ENCODE data around the gene LRRC1. TPM values are rescaled to one million over a fixed set of nuclear protein-coding genes. Genes with fewer than 3 reads are reported as not detected.

LRRC1 gene
- total and polyA plus RNA-seq, 2 of the 8 experiments (the other 6 are each of a cell fraction or from before 2014, with no cell fraction given) = 6.7 to 15.9 TPM

- H3K18ac ChIP-seq (ENCODE audit: extremely low read depth, low read length) = no peak overlapping the region
- H2BK12ac ChIP-seq (ENCODE audit: low read depth, low read length) = no peak overlapping the region
- H3K79me1 ChIP-seq (ENCODE audit: low read depth, low read length) = peaks cover 3% of the 10 kb centered on the region; the same call in 1 of the 2 replicates
- H4K91ac ChIP-seq (replicated peaks; ENCODE audit: insufficient read length, low read length) = no peak overlapping the region
- WGBS, 2 experiments (ENCODE audit: extremely low coverage in 1 of 2, insufficient coverage in 1 of 2, insufficient read length in 1 of 2, insufficient replicate concordance in 2 of 2, low coverage in 1 of 2, low lambda C conversion rate in 2 of 2, missing lambda C conversion rate in 1 of 2) = 98% methylated on average over 4 of the region's 4 CpGs; no CpG with 5 or more reads in 1 of the 2 experiments
- H4K20me1 ChIP-seq (replicated peaks in 1 of 2; ENCODE audit: control insufficient read depth in 1 of 2, insufficient read depth in 2 of 2, low read length in 2 of 2) = no peaks in the 10 kb centered on the region
- no peak overlapping the region for H2BK5ac ChIP-seq (ENCODE audit: low read depth, low read length)
- H3K4me2 ChIP-seq (ENCODE audit: insufficient read depth in 1 of 2, low read depth in 2 of 2, low read length in 2 of 2) = no peak overlapping the region
- TF ChIP-seq SIX5 (IDR thresholded peaks at IDR 0.05; ENCODE audit: low read depth, low read length) = no peak
- TF ChIP-seq NANOG (IDR thresholded peaks at IDR 0.05; ENCODE audit: insufficient read depth, low read depth, low read length, poor library complexity, severe bottlenecking) = no peak
- no peak for TF ChIP-seq NRF1 (IDR thresholded peaks at IDR 0.05; ENCODE audit: low read depth, low read length)
- no peak for TF ChIP-seq GTF2F1 (IDR thresholded peaks at IDR 0.05; ENCODE audit: borderline replicate concordance, low read depth, low read length)
- no peak for TF ChIP-seq ZNF274 (IDR thresholded peaks at IDR 0.05; ENCODE audit: borderline replicate concordance, extremely low read depth, low read length)
- TF ChIP-seq RXRA (IDR thresholded peaks at IDR 0.05; ENCODE audit: insufficient read depth, low read depth, low read length) = no peak
- TF ChIP-seq TAF7 (optimal IDR thresholded peaks at IDR 0.05; ENCODE audit: borderline replicate concordance, low read depth, low read length) = no peak
- TF ChIP-seq BACH1 (IDR thresholded peaks at IDR 0.05; ENCODE audit: low read length) = no peak
- TF ChIP-seq CBX5 (IDR thresholded peaks at IDR 0.05; ENCODE audit: low read depth, low read length) = no peak
- no peak overlapping the region for H2AFZ ChIP-seq (ENCODE audit: low read length)
- H2BK15ac ChIP-seq (ENCODE audit: low read length) = no peak overlapping the region
- H4K5ac ChIP-seq (ENCODE audit: insufficient read length, low read depth, low read length) = no peak overlapping the region
- FAIRE-seq (no peak), DNase-seq (ENCODE audit: low read depth in 1 of 2, low spot score in 2 of 2) (no peak)
- H4K8ac ChIP-seq (ENCODE audit: extremely low read depth, insufficient read depth, low read length) = no peak overlapping the region
- no peak overlapping the region for H2BK120ac ChIP-seq (replicated peaks; ENCODE audit: low read depth, low read length)
- no peak overlapping the region for H3K27ac ChIP-seq (ENCODE audit: low read depth, low read length)
- no peaks in the 10 kb centered on the region for H3K23me2 ChIP-seq (ENCODE audit: low read depth, low read length)
- H2BK20ac ChIP-seq (ENCODE audit: low read length) = no peak overlapping the region
- H3K56ac ChIP-seq (replicated peaks; ENCODE audit: insufficient read length, low read depth, low read length) = no peak overlapping the region
- H2AK5ac ChIP-seq (ENCODE audit: low read depth, low read length) = no peak overlapping the region
- H3K4ac ChIP-seq (replicated peaks; ENCODE audit: insufficient read length, low read depth, low read length) = no peak overlapping the region
- no peaks in the 10 kb centered on the region for H3K9me3 ChIP-seq (ENCODE audit: insufficient read depth in 2 of 2, low read depth in 1 of 2, low read length in 1 of 2)
- no peak overlapping the region for H3K4me3 ChIP-seq (ENCODE audit: extremely low read depth in 1 of 4, insufficient read depth in 2 of 4, low read depth in 3 of 4, low read length in 4 of 4)
- CTCF ChIA-PET (ENCODE audit: partially characterized antibody) = interaction anchor here (1.0 kb wide), 1 partner anchor 23 kb away, joined by 4 read pairs; no protein-coding TSS in a partner anchor
- H3K27me3 ChIP-seq (replicated peaks in 1 of 4; ENCODE audit: control insufficient read depth in 3 of 4, extremely low read depth in 1 of 4, insufficient read depth in 3 of 4, low read length in 3 of 4) = no peaks in the 10 kb centered on the region
- no peak overlapping the region for H3K9ac ChIP-seq (replicated peaks in 1 of 4; ENCODE audit: extremely low read depth in 1 of 4, low read depth in 3 of 4, low read length in 3 of 4)
- POLR2A ChIA-PET (ENCODE audit: partially characterized antibody) = no interaction called here
- H3K79me2 ChIP-seq (ENCODE audit: control insufficient read depth in 1 of 2, insufficient read depth in 2 of 2, low read length in 2 of 2) = peaks cover 0 to 38% of the 10 kb centered on the region in 2 experiments; a peak in 2 of 4 replicates
- H3K4me1 ChIP-seq (replicated peaks in 1 of 4; ENCODE audit: control insufficient read depth in 3 of 4, insufficient read depth in 4 of 4, low read length in 3 of 4) = peaks cover 2 to 9% (median 5%) of the 10 kb centered on the region in 4 experiments; a peak in 5 of 7 replicates
- no peak overlapping the region for H3K23ac ChIP-seq (ENCODE audit: insufficient read length)
- H3K14ac ChIP-seq (ENCODE audit: insufficient read length) = no peak overlapping the region
- no peaks in the 10 kb centered on the region for H3K36me3 ChIP-seq (ENCODE audit: control insufficient read depth in 2 of 4, insufficient read depth in 4 of 4, low read length in 3 of 4)
These were observed 39.3 kb downstream of the LRRC1 start for GRCh38 chr6:53834132-53834531.
